Transverse colon (tissue), 4 donors: ENCODE data around the gene ZNF207.

ENCODE experiments used
- POLR2A ChIP-seq: fragments of 450-650 bp; IDR thresholded peaks from one replicate; pipeline ENCODE4 v1.6.1; 2016; ENCODE audit warnings: antibody characterized with exemption, mild to moderate bottlenecking, moderate library complexity
- POLR2AphosphoS5 ChIP-seq, 3 donors: sonication (generic); formaldehyde crosslinking; IDR thresholded peaks; one replicate each; pipeline ENCODE4 v1.6.1; 2016; ENCODE audit warnings: antibody characterized with exemption in 3 of 3
- TF ChIP-seq, protein P1 (sequence below), 5 experiments: fragments of 200-600 bp in 3 of 5; fragments of 450-650 bp in 2 of 5; sonication (generic) in 3 of 5; IDR thresholded peaks; 1 replicate in 2 of 5; 2 replicates in 3 of 5; pipeline ENCODE4 v1.5.1; 2016 to 2017; ENCODE audit warnings: antibody characterized with exemption in 5 of 5, inconsistent platforms in 3 of 5, mild to moderate bottlenecking in 2 of 5, moderate library complexity in 1 of 5

DNA sequence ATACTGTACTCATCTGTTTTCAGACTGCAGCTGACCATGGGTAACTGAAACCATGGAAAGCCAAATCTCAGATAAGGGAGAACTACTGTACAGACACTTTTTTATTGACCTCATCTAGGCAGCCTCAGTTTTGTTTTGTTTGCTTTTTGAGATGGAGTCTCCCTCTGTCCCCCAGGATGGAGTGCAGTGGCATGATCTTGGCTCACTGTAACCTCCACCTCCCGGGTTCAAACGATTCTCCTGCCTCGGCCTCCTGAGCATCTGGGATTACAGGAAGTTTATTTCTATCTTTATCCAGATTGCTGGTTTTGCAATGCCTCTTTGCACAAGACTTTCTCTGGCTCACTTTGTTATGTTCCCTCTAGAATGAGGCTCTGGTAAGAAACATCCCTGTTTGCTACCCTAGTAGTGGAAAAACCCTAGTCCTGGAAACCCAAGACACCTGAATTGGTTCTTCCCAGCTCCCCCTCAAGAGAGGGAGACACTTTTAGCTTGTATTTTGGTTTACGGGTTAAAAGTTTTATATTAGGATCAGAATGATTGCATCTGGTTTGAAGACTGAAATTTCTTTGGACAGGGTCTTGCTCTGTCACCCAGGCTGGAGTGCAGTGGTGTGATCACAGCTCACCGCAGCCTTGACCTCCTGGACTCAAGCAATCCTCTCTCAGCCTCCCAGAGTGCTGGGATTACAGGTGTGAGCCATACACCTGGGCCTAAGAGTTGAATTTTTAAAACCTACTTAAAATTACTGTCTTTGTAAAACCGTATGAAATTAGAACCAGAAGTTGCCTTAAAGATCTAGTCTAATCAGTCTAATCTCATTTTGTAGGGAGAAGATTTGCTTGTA is 38.9 kb downstream of the ZNF207 start:
- TF ChIP-seq, protein P1, sequence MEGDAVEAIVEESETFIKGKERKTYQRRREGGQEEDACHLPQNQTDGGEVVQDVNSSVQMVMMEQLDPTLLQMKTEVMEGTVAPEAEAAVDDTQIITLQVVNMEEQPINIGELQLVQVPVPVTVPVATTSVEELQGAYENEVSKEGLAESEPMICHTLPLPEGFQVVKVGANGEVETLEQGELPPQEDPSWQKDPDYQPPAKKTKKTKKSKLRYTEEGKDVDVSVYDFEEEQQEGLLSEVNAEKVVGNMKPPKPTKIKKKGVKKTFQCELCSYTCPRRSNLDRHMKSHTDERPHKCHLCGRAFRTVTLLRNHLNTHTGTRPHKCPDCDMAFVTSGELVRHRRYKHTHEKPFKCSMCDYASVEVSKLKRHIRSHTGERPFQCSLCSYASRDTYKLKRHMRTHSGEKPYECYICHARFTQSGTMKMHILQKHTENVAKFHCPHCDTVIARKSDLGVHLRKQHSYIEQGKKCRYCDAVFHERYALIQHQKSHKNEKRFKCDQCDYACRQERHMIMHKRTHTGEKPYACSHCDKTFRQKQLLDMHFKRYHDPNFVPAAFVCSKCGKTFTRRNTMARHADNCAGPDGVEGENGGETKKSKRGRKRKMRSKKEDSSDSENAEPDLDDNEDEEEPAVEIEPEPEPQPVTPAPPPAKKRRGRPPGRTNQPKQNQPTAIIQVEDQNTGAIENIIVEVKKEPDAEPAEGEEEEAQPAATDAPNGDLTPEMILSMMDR (IDR thresholded peaks at IDR 0.05), result no peak
- TF ChIP-seq POLR2AphosphoS5 (IDR thresholded peaks at IDR 0.05) (no peak), POLR2A (no peak)
